ENCODE data around the gene PARD6B. TPM values are rescaled to one million over a fixed set of nuclear protein-coding genes. Genes with fewer than 3 reads are reported as not detected.
"Not testable (repeated sequence)": the region's sequence is repeated elsewhere in the genome, so short reads cannot be mapped to it uniquely, and the experiment has no call there.

The PARD6B gene
- polyA plus RNA-seq, 1 donor: 0.38 TPM

- no peak for DNase-seq (ENCODE audit: low read depth)
Measured at GRCh38 chr20:50772420-50773185, 41.2 kb downstream of the PARD6B start.

DNA sequence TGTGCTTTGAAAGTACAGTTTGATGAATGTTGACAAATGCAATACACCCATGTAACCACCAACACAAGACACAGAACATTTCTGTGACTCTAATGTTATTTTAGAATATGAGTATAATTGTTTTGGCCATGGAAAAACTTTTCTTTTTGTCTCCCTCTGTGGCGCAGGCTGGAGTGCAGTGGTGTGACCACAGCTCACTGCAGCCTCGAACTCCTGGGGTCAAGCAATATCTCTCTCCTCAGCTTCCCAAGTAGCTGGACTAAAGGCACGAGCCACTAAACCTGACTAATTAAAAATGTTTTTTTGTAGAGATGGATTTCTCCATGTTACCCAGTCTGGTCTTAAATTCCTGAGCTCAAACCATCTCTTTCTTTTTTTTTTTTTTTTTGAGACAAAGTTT is 43.1 kb downstream of the PARD6B start:
- DNase-seq (ENCODE audit: low read depth): no peak

GRCh38 chr20:50776122-50776817 is 44.9 kb downstream of the PARD6B start:
- no peak for DNase-seq (ENCODE audit: low read depth)

DNA sequence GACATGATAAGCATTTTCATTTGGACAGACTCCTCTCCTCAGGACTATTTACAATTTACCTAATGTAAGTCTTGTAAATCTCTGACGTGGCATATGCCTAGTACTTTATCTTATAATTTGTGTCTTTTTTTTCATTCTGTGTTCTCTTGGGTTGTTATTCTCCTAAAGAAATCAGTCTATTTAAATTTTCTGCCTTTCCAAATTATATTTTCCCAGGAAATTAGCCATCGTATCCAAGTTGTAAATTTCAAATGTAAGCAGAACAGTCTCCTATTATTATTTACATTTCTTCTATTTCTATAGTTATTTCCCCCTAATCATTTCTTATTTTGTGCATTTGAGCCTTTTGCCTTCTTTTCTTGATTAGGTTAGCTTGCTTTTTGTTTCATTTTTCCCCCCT is 46.0 kb downstream of the PARD6B start:
- no peak for DNase-seq (ENCODE audit: low read depth)

DNA sequence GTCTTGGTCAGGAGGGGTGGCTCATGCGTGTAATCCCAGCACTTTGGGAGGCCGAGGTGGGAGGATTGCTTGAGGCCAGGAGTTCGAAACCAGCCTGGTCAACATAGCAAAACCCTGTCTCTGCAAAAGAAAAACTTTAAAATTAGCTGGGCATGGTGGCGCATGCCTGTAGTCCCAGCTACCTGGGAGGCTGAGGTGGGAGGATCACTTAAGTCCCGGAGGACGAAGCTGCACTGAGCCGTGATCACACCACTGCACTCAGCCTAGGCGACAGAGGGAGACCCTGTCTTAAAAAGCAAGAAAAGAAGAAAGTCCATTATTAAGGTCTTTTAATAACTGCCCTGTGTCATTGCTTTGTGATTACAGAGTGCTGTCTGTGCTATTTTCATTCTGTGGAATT is 47.6 kb downstream of the PARD6B start:
- not testable (repeated sequence) for DNase-seq (ENCODE audit: low read depth)

DNA sequence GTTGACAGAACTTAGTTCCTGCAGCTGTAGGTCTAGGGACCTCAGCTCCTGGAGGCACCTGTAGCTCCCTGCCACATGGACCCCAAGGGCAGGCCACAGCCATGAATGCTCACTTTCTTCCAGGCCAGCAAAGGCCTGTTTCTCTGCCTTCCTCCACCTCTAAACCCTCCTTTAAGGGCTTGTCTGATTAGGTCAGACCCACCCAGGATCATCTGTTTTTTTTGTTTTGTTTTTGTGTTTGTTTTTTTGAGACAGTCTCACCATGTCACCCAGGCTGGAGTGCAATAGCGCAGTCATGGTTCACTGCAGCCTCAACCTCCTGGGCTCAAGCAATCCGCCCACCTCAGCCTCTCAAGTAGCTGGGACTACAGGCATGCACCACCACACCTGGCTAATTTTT is 52.0 kb downstream of the PARD6B start:
- DNase-seq (ENCODE audit: low read depth): no peak

GRCh38 chr20:50783903-50784302 is 52.5 kb downstream of the PARD6B start:
- DNase-seq (ENCODE audit: low read depth): no peak

- no peak for DNase-seq (ENCODE audit: low read depth)
Measured at GRCh38 chr20:50784464-50784863, 53.1 kb downstream of the PARD6B start.

GRCh38 chr20:50786703-50787102 is 55.3 kb downstream of the PARD6B start:
- no peak for DNase-seq (ENCODE audit: low read depth)

GRCh38 chr20:50787181-50787580 is 55.8 kb downstream of the PARD6B start:
- DNase-seq (ENCODE audit: low read depth): no peak

- DNase-seq (ENCODE audit: low read depth): no peak
Measured at GRCh38 chr20:50788045-50788991, 56.9 kb downstream of the PARD6B start.

- DNase-seq (ENCODE audit: low read depth): no peak
Measured at GRCh38 chr20:50789968-50790650, 58.7 kb downstream of the PARD6B start.

DNA sequence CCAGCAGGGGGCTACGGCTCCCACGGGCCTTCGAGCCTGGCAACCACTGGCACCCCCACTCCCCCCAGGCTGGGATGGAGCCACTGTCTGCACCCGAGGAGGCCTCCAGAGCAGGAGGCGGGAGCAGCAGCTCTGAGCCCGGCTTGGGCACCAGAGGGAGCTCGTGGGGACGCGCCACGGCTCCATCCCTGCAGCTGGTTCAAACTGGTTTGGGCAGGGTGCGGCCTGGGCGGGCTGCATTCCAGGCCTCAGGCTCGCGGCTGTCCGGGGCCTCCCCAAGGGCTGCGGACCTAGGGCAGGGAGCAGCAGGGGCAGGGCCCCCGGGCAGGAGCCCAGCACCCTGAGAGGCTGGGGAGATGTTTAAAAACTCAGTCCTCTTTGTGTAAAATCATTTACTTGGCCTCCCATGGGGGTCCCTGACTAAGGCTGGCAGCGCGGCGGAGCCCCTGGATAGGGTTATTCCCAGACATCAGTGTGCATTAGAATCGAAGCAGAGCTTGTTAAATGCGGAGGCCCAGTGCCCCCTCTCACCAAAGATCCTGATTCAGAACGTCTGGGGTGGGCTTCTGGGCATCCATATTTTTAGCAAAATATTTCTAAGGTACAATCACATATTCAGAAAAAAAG is 59.4 kb downstream of the PARD6B start:
- DNase-seq (ENCODE audit: low read depth): no peak

- DNase-seq (ENCODE audit: low read depth): no peak
Measured at GRCh38 chr20:50792708-50793574, 61.6 kb downstream of the PARD6B start.

DNA sequence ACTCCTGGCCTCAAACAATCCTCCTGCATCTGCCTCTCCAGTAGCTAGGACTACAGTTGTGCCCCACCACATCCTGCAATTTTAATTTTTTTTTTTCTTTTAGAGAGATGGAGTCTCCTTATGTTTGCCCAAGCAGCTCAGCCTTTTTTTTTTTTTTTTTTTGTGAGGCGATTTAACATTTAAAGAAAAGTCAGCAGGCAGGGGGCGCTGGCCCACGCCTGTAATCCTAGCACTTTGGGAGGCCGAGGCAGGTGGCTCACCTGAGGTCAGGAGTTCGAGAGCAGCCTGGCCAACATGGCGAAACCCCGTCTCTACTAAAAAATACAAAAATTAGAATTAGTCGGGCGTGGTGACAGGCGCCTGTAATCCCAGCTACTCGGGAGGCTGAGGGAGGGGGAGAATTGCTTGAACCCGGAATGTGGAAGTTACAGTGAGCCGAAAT is 62.2 kb downstream of the PARD6B start:
- DNase-seq (ENCODE audit: low read depth): not testable (repeated sequence)

DNA sequence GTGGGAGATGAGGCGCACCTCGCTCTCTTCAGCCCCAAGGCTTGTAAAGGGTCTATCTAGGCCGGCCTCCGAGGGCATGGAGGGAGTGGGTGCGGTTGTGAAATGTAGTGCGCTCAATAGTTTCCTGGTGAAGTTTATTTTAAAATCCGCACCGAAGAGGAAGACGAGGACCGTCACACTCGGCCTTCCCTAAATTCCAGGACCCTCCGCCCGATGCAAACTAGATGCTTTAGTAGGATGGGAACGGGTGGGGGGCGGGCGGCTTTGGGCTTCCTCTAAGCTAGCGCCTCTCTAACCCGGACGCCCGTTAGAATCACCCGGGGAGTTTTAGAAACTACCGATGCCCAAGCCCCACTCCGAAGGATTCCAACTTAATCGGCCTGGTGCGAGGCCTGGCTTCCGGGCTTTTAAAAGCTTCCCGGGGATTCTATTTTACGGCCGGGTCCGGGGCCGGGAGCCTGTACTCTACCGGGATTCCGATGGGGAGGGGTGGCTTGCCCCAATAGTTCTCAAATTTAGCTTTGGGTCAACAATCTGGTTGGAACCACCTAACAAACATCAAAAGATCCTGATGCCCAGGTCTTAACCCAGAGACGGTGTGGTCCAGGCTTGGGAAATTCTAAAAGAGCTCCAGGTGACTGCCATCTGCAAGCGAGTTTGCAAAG is 62.9 kb downstream of the PARD6B start:
- DNase-seq (ENCODE audit: low read depth): no peak

GRCh38 chr20:50794846-50795634 is 63.7 kb downstream of the PARD6B start, which contains the start of gene BCAS4:
Gene BCAS4 (plus strand): TSS chr20:50795061. CDS start chr20:50795084, 23 bp downstream.
- no peak for DNase-seq (ENCODE audit: low read depth)

DNA sequence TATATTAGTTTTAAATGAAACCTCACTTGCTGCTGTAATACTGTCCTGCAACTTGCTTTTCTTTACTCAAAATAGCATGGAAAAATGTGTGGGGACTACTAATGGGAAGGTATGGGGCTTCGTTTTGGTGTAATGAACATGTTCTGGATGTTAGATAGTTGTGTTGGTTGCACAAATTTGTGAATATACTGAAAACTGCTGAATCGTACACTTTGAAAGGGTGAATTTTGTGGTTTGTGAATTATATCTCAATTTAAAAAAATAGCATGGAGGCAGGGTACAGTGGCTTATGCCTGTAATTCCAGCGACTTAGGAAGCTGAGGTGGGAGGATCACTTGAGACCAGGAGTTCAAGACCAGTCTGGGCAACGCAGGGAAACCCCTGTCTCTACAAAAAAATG is 65.8 kb downstream of the PARD6B start:
- no peak for DNase-seq (ENCODE audit: low read depth)

- no peak for DNase-seq (ENCODE audit: low read depth)
Measured at GRCh38 chr20:50798650-50799049, 67.3 kb downstream of the PARD6B start.

All from forelimb muscle (tissue), 1 donor.